Measurements from ENCODE around the gene PCK2. TPM values are rescaled to one million over a fixed set of nuclear protein-coding genes. Genes with fewer than 3 reads are reported as not detected.

PCK2 gene
- total RNA-seq, 1 donor from 2014 or later: 66.0 TPM

GRCh38 chr14:24081739-24082211 lies 12.3 kb upstream of the PCK2 start:
- Mint-ChIP-seq H3K9me3 (ENCODE audit: unreplicated experiment) (no peaks in the 10 kb centered on the region), H3K27me3 (ENCODE audit: unreplicated experiment) (peaks cover 49% of the 10 kb centered on the region)
- TF ChIP-seq CTCF (IDR thresholded peaks at IDR 0.05): no peak

GRCh38 chr14:24082411-24083080 lies 11.6 kb upstream of the PCK2 start:
- TF ChIP-seq CTCF (IDR thresholded peaks at IDR 0.05): no peak
- Mint-ChIP-seq H3K36me3 (ENCODE audit: unreplicated experiment) (no peaks in the 10 kb centered on the region), H3K4me1 (ENCODE audit: unreplicated experiment) (peaks cover 6% of the 10 kb centered on the region), H3K9me3 (ENCODE audit: unreplicated experiment) (no peaks in the 10 kb centered on the region), H3K27me3 (ENCODE audit: unreplicated experiment) (peaks cover 49% of the 10 kb centered on the region), H3K27ac (ENCODE audit: unreplicated experiment) (no peak overlapping the region), H3K4me3 (ENCODE audit: unreplicated experiment) (peak overlapping the region; percentile 72)
- DNase-seq (ENCODE audit: extremely low spot score, unreplicated experiment): no peak

More at GRCh38 chr14:24081739-24082211, 12.3 kb upstream of the PCK2 start:
- DNase-seq (ENCODE audit: extremely low spot score, unreplicated experiment): no peak
- Mint-ChIP-seq H3K4me1 (ENCODE audit: unreplicated experiment) (peaks cover 6% of the 10 kb centered on the region), H3K36me3 (ENCODE audit: unreplicated experiment) (no peaks in the 10 kb centered on the region), H3K27ac (ENCODE audit: unreplicated experiment) (no peak overlapping the region), H3K4me3 (ENCODE audit: unreplicated experiment) (peak overlapping the region; percentile 72)

GRCh38 chr14:24083462-24083861 lies 10.6 kb upstream of the PCK2 start:
- Mint-ChIP-seq H3K4me3 (ENCODE audit: unreplicated experiment) (no peak overlapping the region), H3K9me3 (ENCODE audit: unreplicated experiment) (no peaks in the 10 kb centered on the region), H3K4me1 (ENCODE audit: unreplicated experiment) (peaks cover 6% of the 10 kb centered on the region), H3K27me3 (ENCODE audit: unreplicated experiment) (peaks cover 49% of the 10 kb centered on the region), H3K27ac (ENCODE audit: unreplicated experiment) (no peak overlapping the region), H3K36me3 (ENCODE audit: unreplicated experiment) (no peaks in the 10 kb centered on the region)
- TF ChIP-seq CTCF (IDR thresholded peaks at IDR 0.05): no peak
- DNase-seq (ENCODE audit: extremely low spot score, unreplicated experiment): no peak

DNA sequence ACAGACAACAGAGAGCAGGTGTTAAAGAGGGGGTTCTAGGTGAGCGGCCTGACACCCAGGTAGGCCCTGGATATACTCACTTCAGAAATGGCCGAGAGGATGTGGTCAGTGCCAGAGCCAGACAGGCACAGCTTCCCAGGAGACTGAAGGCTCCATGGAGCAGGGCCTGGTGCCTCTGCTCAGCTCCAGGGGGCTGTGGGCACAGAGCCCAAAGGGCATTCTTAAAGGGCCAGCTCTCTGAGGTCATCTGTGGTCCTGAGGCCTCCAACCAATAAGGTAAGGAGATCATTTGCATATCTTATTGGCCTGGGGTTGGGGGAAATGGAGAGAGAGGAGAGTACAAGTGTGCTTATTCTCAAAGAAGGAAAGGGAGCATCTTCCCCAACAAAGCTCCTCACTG lies 9.7 kb upstream of the PCK2 start:
- DNase-seq (ENCODE audit: extremely low spot score, unreplicated experiment): no peak
- peaks cover 6% of the 10 kb centered on the region for H3K4me1 Mint-ChIP-seq (ENCODE audit: unreplicated experiment)
- TF ChIP-seq CTCF (IDR thresholded peaks at IDR 0.05): no peak
- H3K36me3 Mint-ChIP-seq (ENCODE audit: unreplicated experiment): no peaks in the 10 kb centered on the region
- H3K27me3 Mint-ChIP-seq (ENCODE audit: unreplicated experiment): peaks cover 42% of the 10 kb centered on the region
- no peak overlapping the region for H3K27ac Mint-ChIP-seq (ENCODE audit: unreplicated experiment)
- H3K4me3 Mint-ChIP-seq (ENCODE audit: unreplicated experiment): no peak overlapping the region
- no peaks in the 10 kb centered on the region for H3K9me3 Mint-ChIP-seq (ENCODE audit: unreplicated experiment)

GRCh38 chr14:24085215-24085614 lies 8.9 kb upstream of the PCK2 start:
- H3K9me3 Mint-ChIP-seq (ENCODE audit: unreplicated experiment): no peaks in the 10 kb centered on the region
- DNase-seq (ENCODE audit: extremely low spot score, unreplicated experiment): no peak
- H3K4me1 Mint-ChIP-seq (ENCODE audit: unreplicated experiment): peaks cover 6% of the 10 kb centered on the region
- peaks cover 35% of the 10 kb centered on the region for H3K27me3 Mint-ChIP-seq (ENCODE audit: unreplicated experiment)
- no peaks in the 10 kb centered on the region for H3K36me3 Mint-ChIP-seq (ENCODE audit: unreplicated experiment)
- H3K27ac Mint-ChIP-seq (ENCODE audit: unreplicated experiment): no peak overlapping the region
- TF ChIP-seq CTCF (IDR thresholded peaks at IDR 0.05): no peak
- no peak overlapping the region for H3K4me3 Mint-ChIP-seq (ENCODE audit: unreplicated experiment)

Measured in osteocyte (in vitro differentiated cells).